Uterus (tissue), 2 donors: Measurements from ENCODE around the gene TEX14.

Experiments used
- CTCF ChIP-seq, 4 experiments: fragments of 200-600 bp in 2 of 4; fragments of 450-650 bp in 2 of 4; sonication (generic) in 2 of 4; IDR thresholded peaks; one replicate each; pipeline ENCODE4 v1.5.1; 2016 to 2019; ENCODE audit warnings: antibody characterized with exemption in 4 of 4, mild to moderate bottlenecking in 2 of 4, moderate library complexity in 1 of 4
- POLR2A ChIP-seq, 2 donors: fragments of 450-650 bp; IDR thresholded peaks; one replicate each; pipeline ENCODE4 v1.6.1; 2016; ENCODE audit warnings: antibody characterized with exemption in 2 of 2, mild to moderate bottlenecking in 1 of 2, moderate library complexity in 1 of 2

- TF ChIP-seq CTCF (IDR thresholded peaks at IDR 0.05), result peak in 2 of 4 experiments; percentile 19 to 21
- peak; percentile 91 to 99 for TF ChIP-seq POLR2A (IDR thresholded peaks at IDR 0.05)
These were observed 32.8 kb downstream of the TEX14 start for GRCh38 chr17:58658804-58659713.
